IMR-90 (cell line): ENCODE data around the gene NFKBIB. TPM values are rescaled to one million over a fixed set of nuclear protein-coding genes. Genes with fewer than 3 reads are reported as not detected.

Experiments
- ATAC-seq: fragments of 200-7000 bp; cut with Tn5 transposase; 2 replicates; pipeline ENCODE4 v1.9.1; 2020; ENCODE audit warnings: low read depth, mild to moderate bottlenecking, moderate library complexity
- BruUV-seq: library from RNA; stranded (reverse); fragments of 400-500 nt; replicated peaks from 2 replicates; lab custom pipeline; 2021; lab: Mats Ljungman, UMichigan
- CTCF ChIA-PET: fragments of 300-600 bp; formaldehyde crosslinking; extraction: SDS; loops from one replicate; lab custom pipeline; 2021; ENCODE audit warnings: antibody characterized with exemption; lab: Yijun Ruan, JAX
- POLR2A ChIA-PET: fragments of 300-600 bp; sonication (Branson Sonifier 250); formaldehyde crosslinking; loops from one replicate; lab custom pipeline; 2022; ENCODE audit warnings: antibody characterized with exemption; ENCODE audit not compliant: unreplicated experiment; lab: Charles Lee
- DNase-seq: peaks from one replicate; pipeline ENCODE4 v3.0.0; 2013
- H2AFZ ChIP-seq: replicated peaks from 2 replicates; pipeline ENCODE3; 2013; ENCODE audit warnings: low read length, mild to moderate bottlenecking; ENCODE audit not compliant: poor library complexity
- H2AK5ac ChIP-seq: 2 replicates; pipeline ENCODE4 v1.6.1; 2013; ENCODE audit warnings: low read depth, low read length, inconsistent platforms
- H2AK9ac ChIP-seq: replicated peaks from 2 replicates; pipeline ENCODE3; 2013; ENCODE audit warnings: mild to moderate bottlenecking, low read depth, low read length, moderate library complexity; ENCODE audit not compliant: poor library complexity
- H2BK120ac ChIP-seq: 2 replicates; pipeline ENCODE4 v1.6.1; 2013; ENCODE audit warnings: low read depth, low read length, inconsistent platforms
- H2BK15ac ChIP-seq: 3 replicates; pipeline ENCODE4 v1.6.1; 2013; ENCODE audit warnings: low read depth, low read length, inconsistent platforms
- H2BK20ac ChIP-seq: 2 replicates; pipeline ENCODE4 v1.6.1; 2013; ENCODE audit warnings: low read depth, mild to moderate bottlenecking, inconsistent platforms, low read length, moderate library complexity
- H2BK5ac ChIP-seq: 2 replicates; pipeline ENCODE4 v1.6.1; 2013; ENCODE audit warnings: mild to moderate bottlenecking, low read depth, low read length, inconsistent platforms; ENCODE audit not compliant: poor library complexity, severe bottlenecking
- H3K14ac ChIP-seq: replicated peaks from 2 replicates; pipeline ENCODE4 v1.6.1; 2013; ENCODE audit warnings: low read depth, low read length, inconsistent platforms
- H3K18ac ChIP-seq: 2 replicates; pipeline ENCODE4 v1.6.1; 2013; ENCODE audit warnings: low read depth, low read length, control low read depth
- H3K23ac ChIP-seq: 2 replicates; pipeline ENCODE4 v1.6.1; 2013; ENCODE audit warnings: low read depth, low read length, inconsistent platforms
- H3K27ac ChIP-seq: 2 replicates; pipeline ENCODE4 v1.5.1; 2013; ENCODE audit warnings: mild to moderate bottlenecking, control low read depth, low read length; ENCODE audit not compliant: insufficient read depth
- H3K27me3 ChIP-seq: 2 replicates; pipeline ENCODE4 v1.6.1; 2013; ENCODE audit warnings: low read length; ENCODE audit not compliant: control insufficient read depth, insufficient read depth
- H3K36me3 ChIP-seq: 2 replicates; pipeline ENCODE4 v1.6.1; 2013; ENCODE audit warnings: low read length, mixed read lengths; ENCODE audit not compliant: control insufficient read depth, insufficient read depth
- H3K4ac ChIP-seq: 2 replicates; pipeline ENCODE4 v1.6.1; 2013; ENCODE audit warnings: low read depth, low read length, inconsistent platforms
- H3K4me1 ChIP-seq: 2 replicates; pipeline ENCODE4 v1.6.1; 2013; ENCODE audit warnings: low read length, mixed read lengths; ENCODE audit not compliant: control insufficient read depth, insufficient read depth
- H3K4me2 ChIP-seq: 2 replicates; pipeline ENCODE4 v1.6.1; 2013; ENCODE audit warnings: low read depth, mild to moderate bottlenecking, control low read depth, low read length, moderate library complexity
- H3K4me3 ChIP-seq: 2 replicates; pipeline ENCODE4 v1.5.1; 2013; ENCODE audit warnings: low read depth, mild to moderate bottlenecking, control low read depth, low read length, moderate library complexity; ENCODE audit not compliant: insufficient read depth
- H3K56ac ChIP-seq: 2 replicates; pipeline ENCODE4 v1.6.1; 2013; ENCODE audit warnings: low read length, inconsistent platforms; ENCODE audit not compliant: insufficient read depth; ENCODE audit errors: extremely low read depth
- H3K79me1 ChIP-seq, 2 experiments: 2 replicates each; pipeline ENCODE4 v1.6.1; 2013; ENCODE audit warnings: low read length in 2 of 2, inconsistent platforms in 1 of 2, low read depth in 1 of 2
- H3K9ac ChIP-seq: 2 replicates; pipeline ENCODE4 v1.6.1; 2013; ENCODE audit warnings: low read depth, low read length, control low read depth
- H3K9me1 ChIP-seq: 2 replicates; pipeline ENCODE4 v1.6.1; 2013; ENCODE audit warnings: low read length, inconsistent platforms; ENCODE audit not compliant: insufficient read depth
- H3K9me3 ChIP-seq: 2 replicates; pipeline ENCODE4 v1.6.1; 2013; ENCODE audit warnings: low read length; ENCODE audit not compliant: control insufficient read depth, insufficient read depth
- H4K20me1 ChIP-seq: 2 replicates; pipeline ENCODE4 v1.6.1; 2013; ENCODE audit warnings: low read length, inconsistent platforms; ENCODE audit not compliant: insufficient read depth
- H4K5ac ChIP-seq: 2 replicates; pipeline ENCODE4 v1.6.1; 2013; ENCODE audit warnings: mild to moderate bottlenecking, low read depth, low read length, control low read depth
- H4K8ac ChIP-seq, 2 experiments: 2 replicates each; pipeline ENCODE4 v1.6.1; 2013; ENCODE audit warnings: low read depth in 2 of 2, low read length in 2 of 2, control low read depth in 1 of 2, inconsistent platforms in 1 of 2
- H4K91ac ChIP-seq: 2 replicates; pipeline ENCODE4 v1.6.1; 2013; ENCODE audit warnings: low read depth, low read length, inconsistent platforms; ENCODE audit not compliant: insufficient read depth
- CEBPB ChIP-seq: IDR thresholded peaks from 2 replicates; pipeline ENCODE4 v1.6.1; 2012; ENCODE audit warnings: low read depth, low read length, improper control_type of control experiment
- MAFK ChIP-seq: IDR thresholded peaks from 2 replicates; pipeline ENCODE4 v1.6.1; 2012; ENCODE audit warnings: low read depth, low read length, improper control_type of control experiment
- NFE2L2 ChIP-seq: fragments of 150-350 bp; IDR thresholded peaks from 2 replicates; pipeline ENCODE4 v1.6.1; 2016; ENCODE audit warnings: low read depth, mild to moderate bottlenecking, low read length
- POLR2A ChIP-seq: IDR thresholded peaks from 2 replicates; pipeline ENCODE4 v1.6.1; 2012; ENCODE audit warnings: mild to moderate bottlenecking, low read depth, low read length
- RAD21 ChIP-seq: IDR thresholded peaks from 2 replicates; pipeline ENCODE4 v1.6.1; 2012; ENCODE audit warnings: low read length, improper control_type of control experiment
- RCOR1 ChIP-seq: IDR thresholded peaks from 2 replicates; pipeline ENCODE4 v1.6.1; 2012; ENCODE audit warnings: mild to moderate bottlenecking, low read length, improper control_type of control experiment; ENCODE audit not compliant: insufficient replicate concordance
- RFX5 ChIP-seq: IDR thresholded peaks from 2 replicates; pipeline ENCODE4 v1.8.0; 2012; ENCODE audit warnings: low read depth, mild to moderate bottlenecking, low read length, moderate library complexity
- whole genome bisulfite sequencing, 2 experiments: methylation state at CpG; one replicate each; pipeline versions ENCODE4 v1.1.5 to v1.1.7; 2013; ENCODE audit warnings: missing lambda C conversion rate in 2 of 2; ENCODE audit not compliant: insufficient read length in 1 of 2; ENCODE audit errors: extremely low coverage in 2 of 2; 5-methylcytosine and 5-hydroxymethylcytosine counted together
- dilution Hi-C: fragments of 300-500 bp; cut with HindIII; formaldehyde crosslinking; loops from one replicate; pipeline ENCODE4 v1.14.3; 2018; ENCODE audit warnings: low sequenced_read_pairs; ENCODE audit not compliant: unreplicated experiment
- in situ Hi-C: fragments of 300-500 bp; cut with MboI; formaldehyde crosslinking; loops from 3 replicates; pipeline ENCODE4 v1.14.3; 2019; ENCODE audit warnings: low sequenced_read_pairs, inconsistent platforms, mixed read lengths
- intact Hi-C: fragments of 100-400 bp; cut with micrococcal nuclease; formaldehyde crosslinking; loops from 2 replicates; pipeline ENCODE4 v1.10.0; 2022
- polyA plus RNA-seq, 3 experiments: library from polyadenylated mRNA; depleted of rRNA; stranded (reverse); fragments of >200 nt; gene quantifications; 2 replicates each; pipeline ENCODE4 v1.2.3, GENCODE V29; 2012; ENCODE audit warnings: low replicate concordance in 1 of 3
- total RNA-seq: library from RNA; depleted of rRNA; stranded (reverse); fragments of >200 nt; gene quantifications from 2 replicates; pipeline ENCODE4 v1.2.3, GENCODE V29; 2012
- TF ChIP-seq, protein P1 (sequence below): fragments of 150-350 bp; IDR thresholded peaks from 2 replicates; pipeline ENCODE4 v1.6.1; 2017; ENCODE audit warnings: mild to moderate bottlenecking, antibody characterized with exemption, low read length, low read depth
- TF ChIP-seq, protein P2 (sequence below): fragments of 150-350 bp; IDR thresholded peaks from 2 replicates; pipeline ENCODE4 v1.6.1; 2016; ENCODE audit warnings: low read depth, mild to moderate bottlenecking, low read length, moderate library complexity, borderline replicate concordance

The NFKBIB gene
- total and polyA plus RNA-seq, 2 of the 4 experiments (the other 2 are of a cell fraction): 7.5 to 25.5 TPM

DNA sequence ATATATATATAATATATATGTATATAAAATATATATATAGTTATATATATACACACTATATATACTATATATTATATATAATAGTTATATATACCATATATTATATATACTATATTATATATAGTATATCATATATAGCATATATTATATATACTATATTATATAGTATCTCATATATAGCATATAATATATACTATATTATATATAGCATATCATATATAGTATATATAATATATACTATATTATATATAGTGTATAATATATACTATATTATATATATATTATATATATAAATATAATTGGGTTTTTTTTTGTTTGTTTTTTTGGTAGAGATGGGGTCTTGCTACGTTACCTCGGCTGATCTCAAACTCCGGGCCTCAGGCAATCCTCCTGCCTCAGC, 38.4 kb upstream of the NFKBIB start:
- POLR2A ChIA-PET: interaction anchor here (0.7 kb wide), 1 partner anchor 13 kb away, joined by 10 read pairs; no protein-coding TSS in a partner anchor

More for the DNA sequence above, 38.4 kb upstream of the NFKBIB start:
- ATAC-seq: no peak
- Histone ChIP-seq H2BK5ac (no peak overlapping the region), H2AK5ac (no peak overlapping the region), H4K5ac (no peak overlapping the region), H3K18ac (no peak overlapping the region), H3K4ac (no peak overlapping the region), H3K56ac (no peak overlapping the region), H4K91ac (no peak overlapping the region), H3K14ac (no peak overlapping the region), H3K4me3 (no peak overlapping the region), H3K79me1 (no peaks in the 10 kb centered on the region), H3K36me3 (no peaks in the 10 kb centered on the region), H4K8ac (no peak overlapping the region), H2BK15ac (no peak overlapping the region), H3K4me2 (no peak overlapping the region), H2AFZ (no peak overlapping the region), H2AK9ac (no peak overlapping the region), H3K9me3 (no peaks in the 10 kb centered on the region), H3K9me1 (no peaks in the 10 kb centered on the region), H3K27ac (no peak overlapping the region), H4K20me1 (no peaks in the 10 kb centered on the region), H3K9ac (no peak overlapping the region), H2BK120ac (no peak overlapping the region), H3K23ac (no peak overlapping the region), H3K4me1 (no peaks in the 10 kb centered on the region; the same call in 1 of the 2 replicates), H3K27me3 (no peaks in the 10 kb centered on the region), H2BK20ac (no peak overlapping the region)
- no TSS peak for BruUV-seq
- no CpG with 5 or more reads among the region's 3 CpGs for WGBS, 2 experiments
- no peak for DNase-seq
- CTCF ChIA-PET: interaction anchor here (0.9 kb wide), 1 partner anchor 8 kb away, joined by 3 read pairs; no protein-coding TSS in a partner anchor
- intact Hi-C loops: no loop called here
- in situ Hi-C loops: no loop called here
- dilution Hi-C loops: no loop called here
- TF ChIP-seq, protein P1, sequence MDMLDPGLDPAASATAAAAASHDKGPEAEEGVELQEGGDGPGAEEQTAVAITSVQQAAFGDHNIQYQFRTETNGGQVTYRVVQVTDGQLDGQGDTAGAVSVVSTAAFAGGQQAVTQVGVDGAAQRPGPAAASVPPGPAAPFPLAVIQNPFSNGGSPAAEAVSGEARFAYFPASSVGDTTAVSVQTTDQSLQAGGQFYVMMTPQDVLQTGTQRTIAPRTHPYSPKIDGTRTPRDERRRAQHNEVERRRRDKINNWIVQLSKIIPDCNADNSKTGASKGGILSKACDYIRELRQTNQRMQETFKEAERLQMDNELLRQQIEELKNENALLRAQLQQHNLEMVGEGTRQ: no peak
- TF ChIP-seq RAD21 (no peak), POLR2A (no peak), NFE2L2 (no peak), RCOR1 (no peak), MAFK (no peak), RFX5 (no peak), CEBPB (no peak)
- TF ChIP-seq, protein P2, sequence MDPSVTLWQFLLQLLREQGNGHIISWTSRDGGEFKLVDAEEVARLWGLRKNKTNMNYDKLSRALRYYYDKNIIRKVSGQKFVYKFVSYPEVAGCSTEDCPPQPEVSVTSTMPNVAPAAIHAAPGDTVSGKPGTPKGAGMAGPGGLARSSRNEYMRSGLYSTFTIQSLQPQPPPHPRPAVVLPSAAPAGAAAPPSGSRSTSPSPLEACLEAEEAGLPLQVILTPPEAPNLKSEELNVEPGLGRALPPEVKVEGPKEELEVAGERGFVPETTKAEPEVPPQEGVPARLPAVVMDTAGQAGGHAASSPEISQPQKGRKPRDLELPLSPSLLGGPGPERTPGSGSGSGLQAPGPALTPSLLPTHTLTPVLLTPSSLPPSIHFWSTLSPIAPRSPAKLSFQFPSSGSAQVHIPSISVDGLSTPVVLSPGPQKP: no peak
